Keratinocyte (primary cell): ENCODE data around the gene ZNF681. TPM values are rescaled to one million over a fixed set of nuclear protein-coding genes. Genes with fewer than 3 reads are reported as not detected.

Experiments
- DNase-seq: peaks from one replicate; pipeline ENCODE4 v3.0.0-alpha.2; 2011; ENCODE audit warnings: low read depth, missing footprints, low spot score
- FAIRE-seq: peaks from 2 replicates; lab custom pipeline; 2011; peaks lifted over from hg19 to GRCh38; lab: Jason Lieb, UNC
- H2AFZ ChIP-seq: 2 replicates; pipeline ENCODE4 v1.6.0; 2012; ENCODE audit warnings: low read length, control low read depth, inconsistent platforms; ENCODE audit not compliant: control insufficient read depth
- H3K27ac ChIP-seq: 2 replicates; pipeline ENCODE4 v1.5.1; 2011; ENCODE audit warnings: low read length; ENCODE audit not compliant: control insufficient read depth, insufficient read depth
- H3K27me3 ChIP-seq: 3 replicates; pipeline ENCODE4 v1.6.0; 2011; ENCODE audit warnings: low read length; ENCODE audit not compliant: control insufficient read depth, insufficient read depth; ENCODE audit errors: extremely low read depth
- H3K36me3 ChIP-seq, 2 experiments: 2 replicates in 1 of 2; 3 replicates in 1 of 2; pipeline ENCODE4 v1.5.1; 2011; ENCODE audit warnings: low read length in 2 of 2, mild to moderate bottlenecking in 1 of 2; ENCODE audit not compliant: control insufficient read depth in 2 of 2, insufficient read depth in 2 of 2; ENCODE audit errors: extremely low read depth in 1 of 2
- H3K4me1 ChIP-seq: 3 replicates; pipeline ENCODE4 v1.5.1; 2011; ENCODE audit warnings: low read length; ENCODE audit not compliant: control insufficient read depth, insufficient read depth; ENCODE audit errors: extremely low read depth
- H3K4me2 ChIP-seq: 3 replicates; pipeline ENCODE4 v1.6.0; 2011; ENCODE audit warnings: low read depth, low read length; ENCODE audit not compliant: control insufficient read depth, insufficient read depth; ENCODE audit errors: extremely low read depth
- H3K4me3 ChIP-seq, 3 experiments: fragments of 200-600 bp in 1 of 3; sonication (generic) in 1 of 3; 2 replicates in 2 of 3; 3 replicates in 1 of 3; pipeline ENCODE4 v1.5.1; 2011 to 2016; ENCODE audit warnings: low read length in 3 of 3, mild to moderate bottlenecking in 3 of 3, control low read depth in 2 of 3, inconsistent platforms in 1 of 3, low read depth in 1 of 3, mixed read lengths in 1 of 3, mixed run types in 1 of 3, moderate library complexity in 1 of 3; ENCODE audit not compliant: control insufficient read depth in 2 of 3, insufficient read depth in 2 of 3; ENCODE audit errors: extremely low read depth in 1 of 3
- H3K79me2 ChIP-seq: 2 replicates; pipeline ENCODE4 v1.6.0; 2012; ENCODE audit warnings: low read length; ENCODE audit not compliant: control insufficient read depth, insufficient read depth
- H3K9ac ChIP-seq: 3 replicates; pipeline ENCODE4 v1.6.0; 2011; ENCODE audit warnings: low read length; ENCODE audit not compliant: control insufficient read depth, insufficient read depth; ENCODE audit errors: extremely low read depth
- H3K9me1 ChIP-seq: 3 replicates; pipeline ENCODE4 v1.6.0; 2011; ENCODE audit warnings: low read length; ENCODE audit not compliant: control insufficient read depth, insufficient read depth; ENCODE audit errors: extremely low read depth
- H3K9me3 ChIP-seq: 2 replicates; pipeline ENCODE4 v1.5.1; 2012; ENCODE audit warnings: low read depth, low read length; ENCODE audit not compliant: control insufficient read depth
- H4K20me1 ChIP-seq: 3 replicates; pipeline ENCODE4 v1.6.0; 2011; ENCODE audit warnings: low read length; ENCODE audit not compliant: control insufficient read depth, insufficient read depth; ENCODE audit errors: extremely low read depth
- EZH2 ChIP-seq: IDR thresholded peaks from one replicate; pipeline ENCODE4 v1.6.1; 2012; ENCODE audit warnings: inconsistent platforms, mild to moderate bottlenecking, low read length, moderate library complexity
- dilution Hi-C: fragments of 300-500 bp; cut with MboI; formaldehyde crosslinking; loops from one replicate; pipeline ENCODE4 v1.7.0; 2020; ENCODE audit warnings: low sequenced_read_pairs; ENCODE audit not compliant: extremely low pct_ligation_motif_present
- polyA plus RNA-seq, 5 experiments: library from polyadenylated mRNA; depleted of rRNA in 3 of 5; stranded (reverse) in 3 of 5; stranded (forward) in 1 of 5; unstranded in 1 of 5; fragments of >200 nt; gene quantifications; 1 replicate in 1 of 5; 2 replicates in 3 of 5; 3 replicates in 1 of 5; pipeline versions ENCODE4 v1.2.1 to v1.2.3, GENCODE V29; 2011 to 2012; ENCODE audit warnings: missing spikeins in 2 of 5, low read depth in 1 of 5, low replicate concordance in 1 of 5
- TF ChIP-seq, protein P1 (sequence below), 3 experiments: IDR thresholded peaks in 1 of 3; conservative IDR thresholded peaks in 1 of 3; optimal IDR thresholded peaks in 1 of 3; 2 replicates in 2 of 3; 3 replicates in 1 of 3; pipeline versions ENCODE3 to v1.5.1; 2011; ENCODE audit warnings: low read length in 3 of 3, mild to moderate bottlenecking in 3 of 3, moderate library complexity in 2 of 3, control low read depth in 1 of 3, inconsistent platforms in 1 of 3; ENCODE audit not compliant: insufficient read depth in 2 of 3; ENCODE audit errors: extremely low read depth in 1 of 3

Gene ZNF681
- polyA plus RNA-seq, 1 donor (not counting 4 experiments of a cell fraction or from before 2014, with no cell fraction given), result 1.4 TPM

DNA sequence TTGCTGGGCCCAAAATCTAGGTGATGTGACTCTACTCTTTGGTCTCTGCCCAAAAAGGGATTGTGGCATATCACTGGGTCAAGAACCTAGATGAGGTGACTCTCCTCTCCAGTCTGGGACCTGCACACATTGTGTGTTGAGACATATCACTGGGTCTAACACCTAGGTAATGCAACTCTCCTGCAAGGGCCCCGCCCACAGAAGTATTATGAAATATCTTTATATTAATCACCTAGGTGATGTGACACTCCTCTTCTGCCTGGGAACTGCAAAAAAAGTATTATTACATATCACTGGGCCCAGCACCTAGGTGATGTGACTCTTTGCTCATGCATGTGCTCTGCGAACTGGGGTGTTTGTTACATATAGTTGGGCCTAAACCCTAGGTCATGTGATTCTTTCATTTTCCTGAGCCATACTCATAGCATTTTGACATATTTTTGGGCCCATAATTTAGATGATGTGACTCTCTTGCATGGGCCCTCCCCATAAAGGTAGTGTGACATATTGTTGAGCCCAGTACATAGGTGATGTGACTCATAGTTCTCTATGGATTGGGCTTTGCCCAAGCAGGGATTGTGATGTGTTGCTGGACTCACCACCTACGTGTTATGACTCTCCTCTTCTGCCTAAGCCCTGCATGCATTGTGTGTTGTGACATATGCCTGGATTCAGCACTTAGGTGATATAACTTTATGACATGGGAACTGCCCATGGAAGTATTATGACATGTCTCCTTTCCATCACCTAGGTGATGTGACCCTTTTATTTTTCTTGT, 11.2 kb upstream of the ZNF681 start:
- Histone ChIP-seq H3K4me2 (no peak overlapping the region), H3K4me3 (no peak overlapping the region), H3K36me3 (peaks cover 0 to 3% of the 10 kb centered on the region in 2 experiments), H3K27ac (peak overlapping the region; percentile 33), H3K79me2 (peaks cover 2% of the 10 kb centered on the region), H3K9ac (no peak overlapping the region), H2AFZ (no peak overlapping the region), H3K27me3 (no peaks in the 10 kb centered on the region), H4K20me1 (no peaks in the 10 kb centered on the region), H3K4me1 (no peaks in the 10 kb centered on the region), H3K9me3 (no peaks in the 10 kb centered on the region), H3K9me1 (no peaks in the 10 kb centered on the region)
- FAIRE-seq (no peak), DNase-seq (no peak)
- TF ChIP-seq, protein P1, sequence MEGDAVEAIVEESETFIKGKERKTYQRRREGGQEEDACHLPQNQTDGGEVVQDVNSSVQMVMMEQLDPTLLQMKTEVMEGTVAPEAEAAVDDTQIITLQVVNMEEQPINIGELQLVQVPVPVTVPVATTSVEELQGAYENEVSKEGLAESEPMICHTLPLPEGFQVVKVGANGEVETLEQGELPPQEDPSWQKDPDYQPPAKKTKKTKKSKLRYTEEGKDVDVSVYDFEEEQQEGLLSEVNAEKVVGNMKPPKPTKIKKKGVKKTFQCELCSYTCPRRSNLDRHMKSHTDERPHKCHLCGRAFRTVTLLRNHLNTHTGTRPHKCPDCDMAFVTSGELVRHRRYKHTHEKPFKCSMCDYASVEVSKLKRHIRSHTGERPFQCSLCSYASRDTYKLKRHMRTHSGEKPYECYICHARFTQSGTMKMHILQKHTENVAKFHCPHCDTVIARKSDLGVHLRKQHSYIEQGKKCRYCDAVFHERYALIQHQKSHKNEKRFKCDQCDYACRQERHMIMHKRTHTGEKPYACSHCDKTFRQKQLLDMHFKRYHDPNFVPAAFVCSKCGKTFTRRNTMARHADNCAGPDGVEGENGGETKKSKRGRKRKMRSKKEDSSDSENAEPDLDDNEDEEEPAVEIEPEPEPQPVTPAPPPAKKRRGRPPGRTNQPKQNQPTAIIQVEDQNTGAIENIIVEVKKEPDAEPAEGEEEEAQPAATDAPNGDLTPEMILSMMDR (optimal IDR thresholded peaks at IDR 0.05 in 1 of 3, IDR thresholded peaks at IDR 0.05 in 1 of 3, conservative IDR thresholded peaks at IDR 0.05 in 1 of 3; ENCODE audit: extremely low read depth in 1 of 3, insufficient read depth in 2 of 3, low read length in 3 of 3), result no peak
- no peak for TF ChIP-seq EZH2
- dilution Hi-C loops, result no loop called here

DNA sequence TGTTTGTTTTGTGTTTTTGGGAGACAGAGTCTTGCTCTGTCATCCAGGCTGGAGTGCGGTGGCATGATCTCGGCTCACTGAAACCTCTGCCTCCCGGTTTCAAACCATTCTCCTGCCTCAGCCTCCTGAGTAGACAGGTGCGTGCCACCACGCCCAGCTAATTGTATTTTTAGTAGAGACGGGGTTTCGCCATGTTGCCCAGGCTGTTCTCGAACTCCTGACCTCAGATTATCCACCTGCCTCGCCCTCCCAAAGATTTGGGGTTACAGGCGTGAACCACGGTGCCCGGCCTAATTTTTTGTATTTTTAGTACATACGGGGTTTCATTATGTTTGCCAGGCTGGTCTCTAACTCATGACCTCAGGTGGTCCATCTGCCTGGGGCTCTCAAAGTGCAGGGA, 8.3 kb upstream of the ZNF681 start:
- H3K9ac ChIP-seq, result no peak overlapping the region
- no peak overlapping the region for H3K4me3 ChIP-seq
- peaks cover 0 to 1% of the 10 kb centered on the region in 2 experiments for H3K36me3 ChIP-seq
- no peaks in the 10 kb centered on the region for H3K9me3 ChIP-seq
- peaks cover 2% of the 10 kb centered on the region for H3K79me2 ChIP-seq
- H3K27ac ChIP-seq, result no peak overlapping the region
- H3K27me3 ChIP-seq, result no peaks in the 10 kb centered on the region
- no peaks in the 10 kb centered on the region for H4K20me1 ChIP-seq
- no peaks in the 10 kb centered on the region for H3K9me1 ChIP-seq
- TF ChIP-seq, protein P1 (optimal IDR thresholded peaks at IDR 0.05 in 1 of 3, IDR thresholded peaks at IDR 0.05 in 1 of 3, conservative IDR thresholded peaks at IDR 0.05 in 1 of 3; ENCODE audit: extremely low read depth in 1 of 3, insufficient read depth in 2 of 3, low read length in 3 of 3), result no peak
- TF ChIP-seq EZH2, result no peak
- dilution Hi-C loops, result no loop called here
- DNase-seq, result no peak
- FAIRE-seq, result no peak
- H2AFZ ChIP-seq, result no peak overlapping the region
- no peak overlapping the region for H3K4me2 ChIP-seq
- peaks cover 3% of the 10 kb centered on the region for H3K4me1 ChIP-seq
